ENCODE results near the gene ADARB2. TPM values are rescaled to one million over a fixed set of nuclear protein-coding genes. Genes with fewer than 3 reads are reported as not detected.
A peak's percentile ranks its signal among the peaks of the same experiment; 100 is the strongest.

ADARB2 gene
- total RNA-seq, 1 donor from 2014 or later, result 1.2 TPM

- DNase-seq (peak; percentile 29), ATAC-seq (no peak)
- H3K9me3 ChIP-seq, result no peaks in the 10 kb centered on the region
- no peak overlapping the region for H3K27ac ChIP-seq
- no peaks in the 10 kb centered on the region for H3K4me1 ChIP-seq
- no peaks in the 10 kb centered on the region for H3K27me3 ChIP-seq
- no peak overlapping the region for H3K4me3 ChIP-seq
- intact Hi-C loops (cut with DNase I), result no loop called here
- TF ChIP-seq CTCF (IDR thresholded peaks at IDR 0.05), result no peak
- H3K36me3 ChIP-seq, result no peaks in the 10 kb centered on the region
Measured at GRCh38 chr10:1175956-1176565, 561.3 kb downstream of the ADARB2 start.

- intact Hi-C loops (cut with DNase I), result no loop called here
- TF ChIP-seq CTCF (IDR thresholded peaks at IDR 0.05), result no peak
- H3K27me3 ChIP-seq, result no peaks in the 10 kb centered on the region
Measured at GRCh38 chr10:1174022-1174421, 563.3 kb downstream of the ADARB2 start.

GRCh38 chr10:1173091-1173490 lies 564.2 kb downstream of the ADARB2 start:
- intact Hi-C loops (cut with DNase I), result no loop called here
- ATAC-seq (no peak), DNase-seq (peak; percentile 41)
- no peak for TF ChIP-seq CTCF (IDR thresholded peaks at IDR 0.05)
- Histone ChIP-seq H3K36me3 (no peaks in the 10 kb centered on the region), H3K27ac (no peak overlapping the region), H3K4me3 (no peak overlapping the region), H3K27me3 (no peaks in the 10 kb centered on the region), H3K4me1 (no peaks in the 10 kb centered on the region), H3K9me3 (no peaks in the 10 kb centered on the region)

More at GRCh38 chr10:1174022-1174421, 563.3 kb downstream of the ADARB2 start:
- ATAC-seq (peak; percentile 10), DNase-seq (peak; percentile 11)
- H3K36me3 ChIP-seq, result no peaks in the 10 kb centered on the region
- H3K4me1 ChIP-seq, result no peaks in the 10 kb centered on the region
- no peaks in the 10 kb centered on the region for H3K9me3 ChIP-seq
- H3K4me3 ChIP-seq, result no peak overlapping the region
- H3K27ac ChIP-seq, result no peak overlapping the region

- ATAC-seq (no peak), DNase-seq (peak; percentile 37)
- no peak for TF ChIP-seq CTCF (IDR thresholded peaks at IDR 0.05)
- intact Hi-C loops (cut with DNase I), result no loop called here
- Histone ChIP-seq H3K36me3 (no peaks in the 10 kb centered on the region), H3K4me3 (no peak overlapping the region), H3K27ac (no peak overlapping the region), H3K27me3 (no peaks in the 10 kb centered on the region), H3K4me1 (no peaks in the 10 kb centered on the region), H3K9me3 (no peaks in the 10 kb centered on the region)
Measured at GRCh38 chr10:1172256-1172984, 564.9 kb downstream of the ADARB2 start.

- ATAC-seq (no peak), DNase-seq (peak; percentile 52)
- H3K9me3 ChIP-seq, result no peaks in the 10 kb centered on the region
- no peak for TF ChIP-seq CTCF (IDR thresholded peaks at IDR 0.05)
- no peaks in the 10 kb centered on the region for H3K27me3 ChIP-seq
- no peaks in the 10 kb centered on the region for H3K4me1 ChIP-seq
- intact Hi-C loops (cut with DNase I), result no loop called here
- H3K27ac ChIP-seq, result no peak overlapping the region
- no peak overlapping the region for H3K4me3 ChIP-seq
- no peaks in the 10 kb centered on the region for H3K36me3 ChIP-seq
Measured at GRCh38 chr10:1171586-1171985, 565.7 kb downstream of the ADARB2 start.
